Urothelium cell line (cell line): ENCODE results near the gene UTP18.
"Not testable (repeated sequence)": the region's sequence is repeated elsewhere in the genome, so short reads cannot be mapped to it uniquely, and the experiment has no call there.

Source experiments
- DNase-seq: peaks from one replicate; pipeline ENCODE4 v3.0.0; 2011; ENCODE audit warnings: low spot score, mixed read lengths
- FAIRE-seq: peaks from 2 replicates; lab custom pipeline; 2011; peaks lifted over from hg19 to GRCh38; lab: Jason Lieb, UNC

Gene UTP18

DNA sequence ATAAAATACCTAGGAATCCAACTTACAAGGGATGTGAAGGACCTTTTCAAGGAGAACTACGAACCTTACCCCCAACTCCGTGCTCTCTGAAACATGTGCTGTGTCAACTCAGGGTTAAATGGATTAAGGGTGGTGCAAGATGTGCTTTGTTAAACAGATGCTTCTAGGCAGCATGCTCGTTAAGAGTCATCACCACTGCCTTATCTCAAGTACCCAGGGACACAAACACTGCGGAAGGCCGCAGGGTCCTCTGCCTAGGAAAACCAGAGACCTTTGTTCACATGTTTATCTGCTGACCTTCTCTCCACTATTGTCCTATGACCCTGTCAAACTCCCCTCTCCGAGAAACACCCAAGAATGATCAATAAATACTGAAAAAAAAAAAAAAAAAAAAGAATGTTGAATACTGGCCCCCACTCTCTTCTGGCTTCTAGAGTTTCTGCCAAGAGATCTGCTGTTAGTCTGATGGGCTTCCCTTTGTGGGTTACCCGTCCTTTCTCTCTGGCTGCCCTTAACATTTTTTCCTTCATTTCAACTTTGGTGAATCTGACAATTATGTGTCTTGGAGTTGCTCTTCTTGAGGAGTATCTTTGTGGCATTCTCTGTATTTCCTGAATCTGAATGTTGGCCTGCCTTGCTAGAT lies 70.6 kb downstream of the UTP18 start:
- FAIRE-seq, result not testable (repeated sequence)

DNA sequence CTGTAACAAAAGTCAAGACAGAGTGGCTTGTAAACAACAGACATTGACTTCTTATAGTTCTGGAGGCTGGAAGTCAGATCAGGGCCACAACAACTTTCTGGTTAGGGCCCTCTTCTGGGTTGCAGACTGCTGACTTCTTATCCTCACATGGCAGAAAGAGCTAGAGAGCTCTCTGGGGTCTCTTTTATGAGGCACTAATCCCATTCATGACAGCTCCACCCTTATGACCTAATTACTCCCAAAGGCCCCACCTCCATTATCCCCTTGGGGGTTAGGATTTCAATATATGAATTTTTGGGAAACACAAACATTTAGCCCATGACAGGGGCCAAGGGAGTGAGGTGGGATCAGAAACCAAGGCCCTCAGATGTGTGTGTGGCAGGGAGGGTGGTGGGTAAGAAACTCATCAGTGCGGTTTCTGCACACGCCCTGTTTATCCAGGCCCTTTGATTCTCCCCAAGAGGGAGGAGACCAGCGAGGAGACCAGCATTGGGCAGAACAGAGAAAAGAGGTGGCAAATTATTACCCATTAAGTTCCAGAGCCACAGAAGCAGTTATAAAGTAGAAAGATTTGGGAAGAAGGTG lies 74.8 kb downstream of the UTP18 start:
- FAIRE-seq (no peak), DNase-seq (no peak)

More for the DNA sequence above, 70.6 kb downstream of the UTP18 start:
- DNase-seq, result not testable (repeated sequence)

DNA sequence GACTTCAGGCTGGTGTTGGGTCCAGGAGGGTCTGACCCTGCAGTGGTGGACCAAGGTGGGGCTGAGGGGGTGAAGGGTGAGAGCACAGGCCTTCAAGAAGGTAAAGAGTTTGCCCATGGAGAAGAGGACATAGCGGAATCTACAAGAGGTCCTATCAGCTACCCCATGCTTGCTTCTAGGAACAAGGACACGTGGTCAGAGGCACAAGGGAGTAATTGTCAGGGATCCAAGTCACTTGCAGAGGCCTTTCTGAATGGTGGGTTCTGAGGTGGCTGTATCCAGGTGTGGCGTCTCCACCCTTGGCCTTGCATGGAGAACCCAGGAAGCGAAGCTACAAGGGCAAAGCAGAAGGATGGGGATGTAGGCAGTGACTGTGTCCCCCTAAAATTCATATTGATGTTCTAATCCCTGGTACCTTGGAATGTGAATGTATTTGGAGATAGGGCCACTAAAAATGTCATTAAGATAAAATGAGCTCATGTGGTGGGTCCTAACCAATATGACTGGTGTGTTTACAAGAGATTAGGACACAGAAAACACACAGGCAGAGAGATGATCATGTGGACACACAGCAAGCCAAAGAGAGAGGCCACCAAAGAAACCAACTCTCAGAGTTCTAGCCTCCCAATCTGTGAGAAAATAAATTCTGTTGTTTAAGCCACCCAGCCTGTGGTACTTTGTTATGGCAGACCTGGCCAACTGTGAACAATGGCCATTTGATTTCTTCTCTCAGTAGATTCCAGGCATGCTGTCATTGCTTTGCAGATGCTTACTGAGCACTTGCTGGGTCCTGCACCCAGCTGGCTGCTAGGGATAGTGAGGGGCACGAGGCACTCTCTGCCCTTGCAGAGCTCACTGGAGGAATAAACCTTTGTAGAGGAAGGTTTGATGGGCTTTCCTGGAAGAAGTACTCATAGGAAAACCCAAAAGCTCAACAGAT lies 75.8 kb downstream of the UTP18 start:
- no peak for FAIRE-seq
- no peak for DNase-seq

DNA sequence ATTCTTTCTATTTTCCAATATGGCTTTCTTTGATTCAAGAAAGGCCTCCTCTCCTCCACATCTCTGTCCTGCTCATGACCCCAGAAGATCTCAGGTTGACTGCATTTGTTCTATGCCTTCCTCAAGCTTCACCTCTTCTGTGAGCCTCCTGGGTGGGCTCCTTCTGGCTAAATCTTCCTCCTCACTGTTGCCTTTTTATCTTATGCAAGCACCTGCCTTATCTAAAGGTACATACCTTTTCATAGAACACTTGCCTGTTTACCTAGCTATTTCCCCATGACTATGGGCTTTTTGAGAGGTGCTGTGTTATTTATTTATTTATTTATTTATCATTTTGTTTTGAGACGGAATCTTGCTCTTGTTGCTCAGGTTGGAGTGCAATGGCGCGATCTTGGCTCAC lies 81.1 kb downstream of the UTP18 start:
- DNase-seq (no peak), FAIRE-seq (no peak)

- FAIRE-seq (no peak), DNase-seq (no peak)
Observed at GRCh38 chr17:51342257-51342656, 81.9 kb downstream of the UTP18 start.

- no peak for DNase-seq
- FAIRE-seq, result no peak
Observed at GRCh38 chr17:51344532-51344931, 84.2 kb downstream of the UTP18 start.

GRCh38 chr17:51346218-51346982 lies 86.1 kb downstream of the UTP18 start:
- no peak for FAIRE-seq

More at GRCh38 chr17:51346218-51346982, 86.1 kb downstream of the UTP18 start:
- no peak for DNase-seq
